GM18867 (cell line): ENCODE data around the gene PDXDC1.
"Not testable (repeated sequence)": the region's sequence is repeated elsewhere in the genome, so short reads cannot be mapped to it uniquely, and the experiment has no call there.

ENCODE experiments used
- ATAC-seq: cut with Tn5 transposase; IDR thresholded peaks from one replicate; pipeline ENCODE4 v1.9.1; 2021; ENCODE audit warnings: mild to moderate bottlenecking, moderate library complexity; ENCODE audit not compliant: unreplicated experiment

The PDXDC1 gene

GRCh38 chr16:15130256-15130932, 155.6 kb downstream of the PDXDC1 start:
- ATAC-seq: not testable (repeated sequence)

- not testable (repeated sequence) for ATAC-seq
Measured at GRCh38 chr16:15130943-15131700, 156.3 kb downstream of the PDXDC1 start.

GRCh38 chr16:15132719-15133428, 158.0 kb downstream of the PDXDC1 start:
- not testable (repeated sequence) for ATAC-seq

- ATAC-seq: not testable (repeated sequence)
Measured at GRCh38 chr16:15133554-15133953, 158.7 kb downstream of the PDXDC1 start.

GRCh38 chr16:15134752-15135482, 160.1 kb downstream of the PDXDC1 start:
- not testable (repeated sequence) for ATAC-seq

DNA sequence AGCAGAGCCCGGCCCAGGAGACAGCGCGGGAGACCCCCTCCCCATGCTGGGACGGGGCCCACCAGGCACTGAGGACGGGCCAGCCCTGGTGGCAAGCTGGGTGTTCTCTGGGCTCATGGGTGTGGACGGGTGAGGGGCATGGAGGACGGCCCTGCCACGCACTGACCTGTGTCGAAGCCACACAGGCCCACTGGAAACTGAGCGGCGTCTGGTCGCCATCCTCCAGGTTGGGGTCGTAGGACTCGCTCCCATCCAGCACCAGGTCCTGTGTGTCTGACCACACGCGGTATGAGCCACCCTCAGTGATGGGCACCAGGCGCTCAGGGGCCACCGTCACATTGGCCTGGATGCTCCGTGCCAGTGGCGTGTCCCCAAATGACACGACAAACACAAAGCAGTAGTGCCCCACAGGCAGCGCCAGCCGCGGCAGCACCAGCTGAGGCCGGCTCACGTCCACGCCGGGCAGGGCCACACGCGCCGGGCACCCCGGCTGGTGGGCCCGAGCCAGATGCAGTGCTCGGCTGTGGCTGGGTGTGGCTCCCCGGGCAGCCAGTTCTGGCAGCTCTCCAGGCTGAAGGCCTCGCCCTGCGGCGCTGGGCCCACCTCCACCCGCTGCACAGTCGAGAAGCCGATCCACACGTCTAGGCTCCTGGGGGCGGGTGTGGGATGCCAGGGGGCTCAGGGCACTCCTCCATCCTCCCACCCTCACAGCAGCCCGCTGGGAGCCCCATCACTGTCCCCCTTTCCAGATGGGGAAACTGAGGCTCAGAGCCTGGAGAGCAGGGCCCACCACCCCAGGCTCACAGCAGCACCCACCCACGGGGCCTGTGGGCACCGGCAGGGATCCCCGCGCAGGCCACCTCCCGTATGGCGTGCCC, 160.9 kb downstream of the PDXDC1 start:
- ATAC-seq: not testable (repeated sequence)

- not testable (repeated sequence) for ATAC-seq
Measured at GRCh38 chr16:15137514-15137913, 162.7 kb downstream of the PDXDC1 start.

GRCh38 chr16:15140444-15141365, 165.9 kb downstream of the PDXDC1 start:
- ATAC-seq: not testable (repeated sequence)

GRCh38 chr16:15141586-15141985, 166.8 kb downstream of the PDXDC1 start:
- ATAC-seq: no peak

DNA sequence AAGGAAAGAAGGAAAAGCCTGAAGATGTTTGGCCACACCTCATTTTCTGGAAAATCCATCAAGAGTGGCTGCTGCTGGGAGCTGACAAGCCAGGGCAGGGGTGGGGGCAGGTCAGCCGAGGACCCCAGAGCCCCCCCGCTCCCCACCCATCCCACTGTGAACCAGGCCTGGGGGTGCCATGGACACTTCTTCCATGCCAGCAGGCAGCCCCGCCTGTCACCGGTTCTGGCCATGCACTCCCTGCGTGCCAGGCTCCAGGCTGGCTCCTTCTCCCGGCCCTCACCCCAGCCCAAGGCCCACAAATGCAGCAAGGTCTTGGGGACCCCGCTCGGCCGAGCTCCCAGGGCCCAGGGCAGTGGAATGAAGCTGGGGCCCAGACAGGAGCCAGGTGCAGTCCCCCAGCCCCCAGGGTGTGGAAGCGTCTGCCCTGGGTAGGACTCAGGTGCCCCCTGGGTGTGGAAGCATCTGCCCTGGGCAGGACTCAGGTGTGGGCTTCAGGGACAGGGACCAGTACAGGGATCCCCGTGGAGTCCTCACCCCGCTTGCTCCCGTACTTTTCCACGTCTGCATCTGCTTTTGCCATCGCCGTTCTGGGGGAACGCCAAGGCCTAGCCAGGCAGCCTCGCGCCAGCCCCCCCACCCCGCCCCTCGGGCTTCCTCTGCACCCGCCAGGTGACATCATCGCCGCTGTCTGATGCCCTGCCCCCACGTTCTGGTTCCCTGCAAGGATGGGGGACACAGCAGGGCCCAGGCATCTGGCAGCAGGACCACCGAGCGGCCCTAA, 167.5 kb downstream of the PDXDC1 start:
- not testable (repeated sequence) for ATAC-seq

- not testable (repeated sequence) for ATAC-seq
Measured at GRCh38 chr16:15142891-15143600, 168.2 kb downstream of the PDXDC1 start.

DNA sequence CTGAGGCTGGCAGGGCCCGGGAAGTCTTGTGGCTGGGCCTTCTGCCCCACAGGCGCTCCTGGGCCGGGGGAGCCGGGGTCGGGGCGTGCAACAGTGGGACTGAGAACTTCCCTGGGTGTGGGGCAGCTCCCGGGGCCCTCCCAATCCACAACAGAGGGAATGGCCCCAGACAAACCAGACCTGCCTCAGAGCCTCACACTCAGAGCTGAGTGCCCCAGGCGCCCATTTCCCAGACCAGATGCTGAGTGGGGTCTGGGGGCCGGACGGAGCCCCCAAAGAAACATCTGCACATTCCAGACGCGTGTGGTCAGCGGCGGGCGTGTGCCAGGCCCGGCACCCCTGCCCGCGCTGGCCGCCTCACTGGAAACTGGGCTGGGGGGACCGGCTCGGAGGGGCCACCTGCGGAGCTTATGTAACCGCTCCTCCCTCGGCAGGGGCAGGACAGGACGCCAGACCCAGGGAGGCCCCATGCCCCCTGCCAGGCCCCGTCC, 168.8 kb downstream of the PDXDC1 start:
- ATAC-seq: not testable (repeated sequence)

DNA sequence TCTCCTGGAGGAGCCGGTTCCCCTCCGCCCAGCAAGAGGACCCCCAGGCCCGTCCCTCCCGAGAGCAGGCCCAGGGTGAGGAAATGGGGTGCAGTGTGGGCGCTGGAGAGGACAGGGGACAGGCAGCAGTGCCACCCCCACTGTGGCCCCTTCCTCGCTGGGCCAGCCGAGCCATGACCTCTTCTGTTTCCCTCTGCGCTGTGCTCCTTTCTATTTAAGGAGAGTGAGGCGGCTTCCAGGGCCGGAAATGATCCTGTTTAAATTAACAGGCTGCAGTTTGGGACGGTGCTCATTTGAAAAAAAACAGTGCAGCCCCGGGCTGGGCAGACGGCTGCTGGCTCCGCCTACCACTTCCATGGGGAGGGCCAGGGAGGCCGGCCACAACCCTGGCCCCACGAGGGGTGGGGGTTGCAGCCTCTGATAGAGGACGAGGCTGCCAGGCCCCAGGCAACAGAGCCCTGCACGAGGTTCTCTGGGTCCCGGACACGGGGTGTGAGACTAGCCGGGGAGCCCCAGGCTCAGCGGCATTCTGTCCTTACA, 169.3 kb downstream of the PDXDC1 start:
- not testable (repeated sequence) for ATAC-seq

DNA sequence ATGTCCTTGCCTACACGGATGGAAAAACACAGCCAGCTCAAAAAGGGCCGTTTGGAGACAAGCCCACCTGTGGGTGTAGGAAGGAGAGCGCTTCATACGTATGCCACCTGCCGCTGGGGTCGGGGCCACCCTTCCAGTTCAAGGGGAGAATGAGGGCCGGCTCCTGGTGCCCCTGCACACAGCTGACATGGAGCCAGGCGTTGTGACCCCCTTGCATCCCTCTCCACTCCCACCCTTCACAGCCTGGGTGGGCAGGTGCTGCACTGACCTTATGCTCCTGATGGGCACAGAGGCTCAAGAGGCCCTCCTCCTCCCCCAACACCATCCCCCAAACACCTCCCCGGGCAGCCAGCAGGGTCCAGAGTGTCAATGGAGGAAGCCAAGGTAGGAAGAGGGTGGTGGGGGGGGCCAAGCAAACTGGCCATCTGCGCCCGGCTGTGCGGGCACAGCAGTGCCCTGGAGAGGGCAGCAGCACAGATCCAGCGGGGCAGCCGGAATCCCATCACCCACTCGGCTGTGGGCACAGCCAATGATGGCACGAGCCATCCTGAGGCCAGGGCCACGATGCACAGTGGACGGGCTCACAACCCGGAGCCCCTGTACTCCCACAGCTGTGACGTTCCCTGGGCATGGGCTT, 170.1 kb downstream of the PDXDC1 start:
- ATAC-seq: not testable (repeated sequence)

GRCh38 chr16:15145418-15146263, 170.8 kb downstream of the PDXDC1 start:
- not testable (repeated sequence) for ATAC-seq

GRCh38 chr16:15146264-15146662, 171.4 kb downstream of the PDXDC1 start:
- ATAC-seq: not testable (repeated sequence)
